Body of pancreas (tissue), 4 donors: ENCODE results near the gene SPATS1. TPM values are rescaled to one million over a fixed set of nuclear protein-coding genes. Genes with fewer than 3 reads are reported as not detected.

Experiments used
- ATAC-seq: fragments of 150-250 bp; one replicate; pipeline ENCODE4 v1.9.1; 2016
- DNase-seq, 4 donors: peaks; one replicate each; pipeline ENCODE4 v3.0.0-alpha.2; 2019
- H3K27ac ChIP-seq, 4 donors: fragments of 200-600 bp; sonication (generic); 1 replicate in 3 of 4; 2 replicates in 1 of 4; pipeline versions ENCODE4 v1.5.1 to v1.6.1; 2016 to 2019; ENCODE audit warnings: mild to moderate bottlenecking in 1 of 4, mixed read lengths in 1 of 4, moderate library complexity in 1 of 4
- H3K27me3 ChIP-seq, 2 donors: fragments of 200-600 bp; sonication (generic); one replicate each; pipeline ENCODE4 v1.6.0; 2016; ENCODE audit warnings: mild to moderate bottlenecking in 1 of 2
- H3K36me3 ChIP-seq, 2 donors: fragments of 200-600 bp; sonication (generic); replicated peaks in 1 of 2; 2 replicates each; pipeline ENCODE4 v1.5.1; 2016; ENCODE audit warnings: low read depth in 2 of 2; ENCODE audit not compliant: insufficient read depth in 1 of 2
- H3K4me1 ChIP-seq: fragments of 200-600 bp; sonication (generic); one replicate; pipeline ENCODE4 v1.6.0; 2016
- H3K4me3 ChIP-seq, 2 donors: fragments of 200-600 bp; sonication (generic); 1 replicate in 1 of 2; 2 replicates in 1 of 2; pipeline ENCODE4 v1.5.1; 2016 to 2019
- H3K9me3 ChIP-seq, 3 donors: fragments of 200-600 bp; sonication (generic); 1 replicate in 2 of 3; 2 replicates in 1 of 3; pipeline ENCODE4 v1.5.1; 2016
- CTCF ChIP-seq, 7 experiments: fragments of 450-650 bp in 4 of 7; fragments of 200-600 bp in 3 of 7; sonication (generic) in 3 of 7; IDR thresholded peaks; one replicate each; pipeline ENCODE4 v1.5.1; 2016 to 2019; ENCODE audit warnings: antibody characterized with exemption in 7 of 7
- POLR2A ChIP-seq, 3 donors: fragments of 450-650 bp; IDR thresholded peaks; one replicate each; pipeline ENCODE4 v1.6.1; 2016; ENCODE audit warnings: antibody characterized with exemption in 3 of 3, mild to moderate bottlenecking in 2 of 3
- WGBS, 2 donors: methylation state at CpG; one replicate each; pipeline ENCODE4 v1.1.5; 2017; 5-methylcytosine and 5-hydroxymethylcytosine counted together
- intact Hi-C: fragments of 100-400 bp; cut with DNase I; formaldehyde crosslinking; loops from one replicate; pipeline ENCODE4 v1.15.1; 2023
- total RNA-seq, 2 donors: library from RNA; depleted of rRNA; stranded (reverse); fragments of >200 nt; gene quantifications; one replicate each; pipeline ENCODE4 v1.1.0, GENCODE V29; 2016

The SPATS1 gene
- total RNA-seq, 2 donors from 2014 or later = not detected

- 31 to 36% methylated on average over 20 of the region's 20 CpGs for WGBS, 2 donors
- ATAC-seq = peak; percentile 36
Measured at GRCh38 chr6:44298055-44298803, 44.2 kb upstream of the SPATS1 start.

GRCh38 chr6:44298864-44299263 lies 43.6 kb upstream of the SPATS1 start:
- DNase-seq = no peak
- Histone ChIP-seq H3K9me3 (no peaks in the 10 kb centered on the region), H3K36me3 (peaks cover 9 to 12% of the 10 kb centered on the region in 2 donors), H3K27ac (no peak overlapping the region), H3K27me3 (peaks cover 0 to 13% of the 10 kb centered on the region in 2 donors), H3K4me3 (no peak overlapping the region), H3K4me1 (peaks cover 17% of the 10 kb centered on the region)
- intact Hi-C loops = no loop called here
- no peak for ATAC-seq
- WGBS, 2 donors = 75 to 80% methylated on average over 3 of the region's 3 CpGs
- TF ChIP-seq CTCF (IDR thresholded peaks at IDR 0.05) (no peak), POLR2A (IDR thresholded peaks at IDR 0.05) (no peak)

More at GRCh38 chr6:44298055-44298803, 44.2 kb upstream of the SPATS1 start:
- Histone ChIP-seq H3K4me3 (no peak overlapping the region), H3K27me3 (peaks cover 0 to 13% of the 10 kb centered on the region in 2 donors), H3K27ac (no peak overlapping the region), H3K4me1 (peaks cover 17% of the 10 kb centered on the region), H3K36me3 (peaks cover 7 to 12% of the 10 kb centered on the region in 2 donors), H3K9me3 (no peaks in the 10 kb centered on the region)
- intact Hi-C loops = no loop called here
- TF ChIP-seq POLR2A (IDR thresholded peaks at IDR 0.05) (peak in 1 of 3 donors; percentile 2), CTCF (IDR thresholded peaks at IDR 0.05) (no peak)
- DNase-seq = peak in 1 of 4 donors; percentile 26

- H3K36me3 ChIP-seq = peaks cover 12 to 15% of the 10 kb centered on the region in 2 donors
- ATAC-seq (no peak), DNase-seq (no peak)
- H3K4me1 ChIP-seq = peaks cover 17% of the 10 kb centered on the region
- 69 to 80% methylated on average over 2 to 7 of the region's 7 CpGs for WGBS, 2 donors
- no peak overlapping the region for H3K4me3 ChIP-seq
- peaks cover 0 to 13% of the 10 kb centered on the region in 2 donors for H3K27me3 ChIP-seq
- intact Hi-C loops = no loop called here
- TF ChIP-seq POLR2A (IDR thresholded peaks at IDR 0.05) = no peak
- TF ChIP-seq CTCF (IDR thresholded peaks at IDR 0.05) = no peak
- no peak overlapping the region for H3K27ac ChIP-seq
- no peaks in the 10 kb centered on the region for H3K9me3 ChIP-seq
Measured at GRCh38 chr6:44300292-44300823, 42.1 kb upstream of the SPATS1 start.

GRCh38 chr6:44301106-44301505 lies 41.3 kb upstream of the SPATS1 start:
- ATAC-seq (no peak), DNase-seq (no peak)
- H3K27me3 ChIP-seq = peaks cover 0 to 13% of the 10 kb centered on the region in 2 donors
- peaks cover 17% of the 10 kb centered on the region for H3K4me1 ChIP-seq
- no peak overlapping the region for H3K27ac ChIP-seq
- no peaks in the 10 kb centered on the region for H3K9me3 ChIP-seq
- H3K36me3 ChIP-seq = peaks cover 12 to 16% of the 10 kb centered on the region in 2 donors
- TF ChIP-seq POLR2A (IDR thresholded peaks at IDR 0.05) (no peak), CTCF (IDR thresholded peaks at IDR 0.05) (no peak)
- intact Hi-C loops = no loop called here
- H3K4me3 ChIP-seq = no peak overlapping the region
- WGBS, 2 donors = 92 to 100% methylated on average over 1 to 8 of the region's 8 CpGs
